Astrocyte of the spinal cord (primary cell): ENCODE data around the gene ANKRD2.
"Not testable (repeated sequence)": the region's sequence is repeated elsewhere in the genome, so short reads cannot be mapped to it uniquely, and the experiment has no call there.

Source experiments
- DNase-seq: peaks from one replicate; pipeline ENCODE4 v3.0.0; 2011; ENCODE audit warnings: low read depth, low spot score
- H3K4me3 ChIP-seq: 2 replicates; pipeline ENCODE4 v1.5.1; 2011; ENCODE audit warnings: low read depth, mild to moderate bottlenecking, low read length, moderate library complexity
- CTCF ChIP-seq: IDR thresholded peaks from 2 replicates; pipeline ENCODE4 v1.5.1; 2012; ENCODE audit warnings: low read depth, mild to moderate bottlenecking, low read length, inconsistent platforms
- in situ Hi-C: cut with HindIII; loops from 2 replicates; pipeline ENCODE4 v1.10.0; 2017; ENCODE audit warnings: low sequenced_read_pairs

The ANKRD2 gene

DNA sequence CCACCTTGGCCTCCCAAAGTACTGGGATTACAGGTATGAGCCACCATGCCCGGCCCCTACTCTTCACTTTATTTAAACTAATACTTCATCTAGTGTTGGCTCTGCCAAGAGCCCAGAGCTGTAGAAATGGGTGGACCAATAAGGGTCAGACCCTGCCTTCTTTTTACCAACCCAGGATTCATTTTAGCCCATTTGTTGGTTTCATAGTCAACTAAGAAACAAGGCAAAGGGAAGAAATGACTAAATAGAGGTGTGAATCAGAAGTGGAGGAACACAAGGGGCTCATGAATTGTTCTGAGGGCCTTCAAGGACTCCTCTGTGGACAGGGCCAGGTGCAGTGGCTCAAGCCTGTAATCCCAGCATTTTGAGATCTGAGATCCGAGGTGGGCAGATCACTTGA is 1.1 kb downstream of the ANKRD2 start:
- TF ChIP-seq CTCF: no peak
- DNase-seq: no peak
- H3K4me3 ChIP-seq: no peak overlapping the region
- in situ Hi-C loops: no loop called here

DNA sequence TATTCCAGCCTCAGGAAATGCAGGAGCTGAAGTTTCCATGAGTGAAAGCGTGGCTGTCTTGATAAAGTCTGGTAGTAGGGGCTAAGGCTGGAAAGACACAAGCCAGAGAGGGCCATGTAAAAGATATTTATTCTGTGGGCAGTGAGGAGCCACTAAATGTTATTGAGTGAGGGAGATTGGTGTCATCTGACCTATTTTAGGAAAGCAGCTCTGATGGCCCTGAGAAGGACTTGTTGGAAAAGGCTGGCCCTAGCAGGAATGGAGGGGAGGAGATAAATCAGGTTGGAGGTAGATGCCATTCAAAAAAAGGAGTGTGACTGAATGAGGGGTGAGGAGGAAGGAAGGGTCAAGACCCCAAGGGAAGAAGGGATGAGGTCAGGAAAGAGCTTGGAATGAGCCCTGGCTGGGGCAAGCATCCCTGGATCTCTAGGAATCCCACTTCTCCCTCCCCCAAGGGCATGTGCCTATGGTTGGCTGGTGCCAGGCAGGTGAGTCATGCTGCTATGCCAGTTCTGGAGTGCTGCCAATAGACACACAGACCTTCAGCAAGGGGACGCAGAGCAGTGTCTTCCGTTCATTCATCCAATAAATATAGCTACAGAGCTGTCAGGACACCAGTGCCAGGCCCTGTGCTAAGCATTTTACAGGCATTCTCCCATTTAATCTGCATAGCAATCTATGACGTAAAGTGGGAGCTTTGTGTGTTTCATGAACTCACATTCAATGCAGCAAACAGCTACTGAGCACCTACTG is 2.0 kb downstream of the ANKRD2 start:
- in situ Hi-C loops: no loop called here
- no peak overlapping the region for H3K4me3 ChIP-seq
- TF ChIP-seq CTCF: no peak
- DNase-seq: peak; percentile 58

DNA sequence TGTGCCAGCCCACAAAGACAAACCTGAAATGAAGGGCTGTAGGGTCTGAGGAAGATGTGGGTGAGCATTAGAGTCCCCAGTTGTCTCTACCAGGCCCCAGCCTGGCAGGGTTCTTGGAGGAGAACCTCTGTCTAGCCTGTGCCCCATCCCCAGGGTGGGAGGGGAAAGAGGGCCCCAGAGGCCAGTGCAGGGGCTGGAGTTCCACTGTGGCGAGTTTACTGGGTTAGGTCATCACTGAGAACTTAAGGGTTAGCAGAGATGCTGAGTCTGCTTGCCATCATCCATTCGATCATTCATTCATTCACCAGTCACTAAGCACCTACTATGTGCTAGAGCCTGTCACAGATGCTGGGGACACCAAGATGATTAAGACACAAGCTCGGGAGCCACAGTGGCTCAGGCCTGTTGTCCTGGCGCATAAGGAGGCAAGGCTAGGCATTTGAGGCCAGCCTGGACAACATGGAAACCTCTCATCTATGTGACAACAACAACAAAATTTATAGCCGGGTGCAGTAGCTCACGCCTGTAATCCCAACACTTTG is 2.6 kb downstream of the ANKRD2 start:
- no peak for DNase-seq
- in situ Hi-C loops: no loop called here
- TF ChIP-seq CTCF: no peak
- H3K4me3 ChIP-seq: no peak overlapping the region

- H3K4me3 ChIP-seq, in situ Hi-C loops, DNase-seq: not testable (repeated sequence)
These were observed 3.9 kb downstream of the ANKRD2 start for GRCh38 chr10:97576487-97576886.

DNA sequence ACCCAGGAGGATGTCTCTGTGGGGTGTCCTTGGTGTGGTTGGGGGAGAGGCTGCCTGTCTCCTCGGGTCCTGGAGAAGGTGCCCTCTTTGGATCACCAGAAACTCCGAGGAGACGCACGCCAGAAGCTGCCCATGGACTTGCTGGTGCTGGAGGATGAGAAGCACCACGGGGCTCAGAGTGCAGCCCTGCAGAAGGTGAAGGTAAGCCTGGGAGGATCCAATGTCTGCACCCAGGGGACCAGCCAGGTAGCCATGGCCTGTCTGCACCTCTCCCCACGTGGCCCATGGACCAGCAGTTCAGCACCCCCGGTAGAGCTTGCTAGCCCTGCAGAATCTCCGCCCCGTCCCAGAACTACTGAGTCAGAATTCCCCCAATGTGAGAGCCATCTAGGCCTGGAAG is 5.1 kb downstream of the ANKRD2 start:
- in situ Hi-C loops: no loop called here
- no peak for DNase-seq
- TF ChIP-seq CTCF: no peak
- no peak overlapping the region for H3K4me3 ChIP-seq

- no peak for TF ChIP-seq CTCF
- in situ Hi-C loops: no loop called here
- peak overlapping the region; percentile 17 for H3K4me3 ChIP-seq
- no peak for DNase-seq
These were observed 5.7 kb downstream of the ANKRD2 start for GRCh38 chr10:97578171-97578844.
